T-helper 2 cell treated with Interferon-gamma antibody and Interleukin-4, amounts not matched to agents 100 ng/mL and 5 ng/mL, for 36 hours (primary cell): Measurements from ENCODE around the gene RMDN2. TPM values are rescaled to one million over a fixed set of nuclear protein-coding genes. Genes with fewer than 3 reads are reported as not detected.
"Not testable (repeated sequence)": the region's sequence is repeated elsewhere in the genome, so short reads cannot be mapped to it uniquely, and the experiment has no call there.

Source experiments
- intact Hi-C: fragments of 100-400 bp; cut with micrococcal nuclease; formaldehyde crosslinking; loops from one replicate; pipeline ENCODE4 v1.15.1; 2023
- total RNA-seq: library from RNA; stranded (reverse); gene quantifications from 2 replicates; pipeline ENCODE4 v1.2.3, GENCODE V29; 2022

Gene RMDN2
- total RNA-seq, 1 donor from 2014 or later: 1.1 TPM

DNA sequence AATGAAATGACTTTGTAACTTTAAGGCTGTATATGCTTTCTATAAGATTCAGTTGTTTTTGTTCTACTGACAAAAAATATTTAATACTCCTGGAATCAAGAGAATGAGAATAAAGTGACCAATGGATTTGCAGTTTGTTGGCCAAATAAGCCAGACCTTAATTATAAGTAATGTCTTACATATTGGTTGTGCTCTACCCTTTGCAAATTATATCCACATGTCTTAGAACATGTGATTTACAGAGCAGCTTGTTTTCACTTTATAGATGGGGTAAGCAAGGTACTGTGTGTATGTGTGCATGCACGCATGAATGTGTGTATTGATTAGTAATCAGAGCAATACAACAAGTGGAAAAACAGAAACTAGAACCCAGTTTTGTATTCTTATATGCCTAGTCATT, 59.1 kb downstream of the RMDN2 start:
- intact Hi-C loops: no loop called here

DNA sequence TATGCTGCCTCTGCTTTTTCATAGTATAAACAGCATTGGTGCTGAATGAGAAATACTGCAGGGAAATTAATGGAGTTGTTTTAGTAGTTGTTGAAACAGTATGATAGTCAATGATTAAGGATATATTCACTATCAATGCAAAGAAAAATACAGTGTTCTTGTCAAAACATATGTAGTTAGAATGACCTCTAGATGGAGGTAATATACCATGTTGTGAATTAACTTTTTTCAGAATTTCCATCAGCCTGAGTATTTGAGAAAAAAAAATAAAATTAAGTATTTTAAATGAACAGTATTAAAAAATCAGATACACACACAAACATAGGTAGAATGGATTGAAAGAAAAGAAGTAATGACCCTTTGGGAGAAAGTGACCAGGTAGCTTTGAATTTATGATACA, 59.5 kb downstream of the RMDN2 start:
- intact Hi-C loops: no loop called here

DNA sequence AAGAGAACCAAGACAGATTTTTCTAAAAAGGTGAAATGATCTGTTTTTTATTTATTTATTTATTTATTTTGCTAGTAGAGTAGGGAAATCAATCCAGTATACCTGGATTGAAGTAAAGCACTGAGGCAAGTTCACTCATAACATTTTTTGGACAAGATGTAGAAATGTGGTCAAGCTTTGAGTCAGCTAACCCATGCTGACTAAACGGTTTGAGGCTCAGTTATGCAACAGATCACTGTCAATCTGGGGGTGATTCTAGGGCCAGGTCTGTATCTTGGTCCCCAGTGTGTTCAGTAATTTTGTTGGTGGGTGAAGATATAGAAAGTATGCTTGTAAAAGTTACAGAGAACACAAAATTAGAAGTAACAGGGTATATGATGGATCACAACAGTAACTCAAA, 60.2 kb downstream of the RMDN2 start:
- intact Hi-C loops: no loop called here

DNA sequence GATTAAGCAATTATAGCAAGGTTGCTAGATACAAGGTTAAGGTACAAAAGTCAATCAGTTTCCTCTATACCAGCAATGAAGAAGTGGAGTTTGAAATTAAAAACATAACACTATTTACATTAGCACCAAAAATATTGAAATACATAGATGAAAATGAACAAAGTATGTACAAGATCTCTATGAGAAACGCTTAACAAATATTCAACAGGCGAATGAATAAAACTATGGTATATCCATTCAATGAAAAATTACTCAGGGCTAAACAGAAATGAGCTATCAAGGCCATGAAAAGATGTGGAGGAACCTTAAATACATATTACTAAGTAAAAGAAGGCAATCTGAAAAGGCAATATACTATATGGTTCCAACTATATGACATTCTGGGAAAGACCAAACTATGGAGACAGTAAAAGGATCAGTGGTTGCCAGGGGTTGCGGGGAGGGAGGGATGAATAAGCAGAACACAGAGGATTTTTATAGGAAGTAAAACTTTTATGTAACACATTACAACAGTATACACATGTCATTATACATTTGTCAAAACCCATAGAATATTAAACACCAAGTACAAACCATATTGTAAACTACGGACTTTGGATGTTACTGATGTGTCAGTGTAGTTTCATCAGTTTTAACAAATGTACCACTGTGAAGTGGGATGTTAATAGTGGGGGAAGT, 62.1 kb downstream of the RMDN2 start:
- intact Hi-C loops: no loop called here

DNA sequence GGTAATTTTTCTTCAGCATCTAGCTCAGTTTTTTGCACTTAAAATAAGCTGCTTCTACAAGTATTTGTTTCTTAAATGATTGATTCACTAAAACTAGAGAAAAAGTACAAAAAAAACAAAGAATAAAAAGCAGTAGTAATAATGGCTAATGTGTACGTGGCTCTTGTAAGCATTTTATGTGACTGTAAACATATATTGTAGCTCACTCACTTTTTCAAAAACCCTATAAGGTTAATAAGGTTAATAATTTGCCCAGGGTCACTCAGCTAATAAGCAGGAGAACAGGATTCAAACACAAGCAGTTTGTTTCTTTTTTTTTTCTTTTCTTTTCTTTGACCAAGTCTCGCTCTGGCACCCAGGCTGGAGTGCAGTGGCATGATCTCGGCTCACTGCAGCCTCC, 67.5 kb downstream of the RMDN2 start:
- intact Hi-C loops: no loop called here

DNA sequence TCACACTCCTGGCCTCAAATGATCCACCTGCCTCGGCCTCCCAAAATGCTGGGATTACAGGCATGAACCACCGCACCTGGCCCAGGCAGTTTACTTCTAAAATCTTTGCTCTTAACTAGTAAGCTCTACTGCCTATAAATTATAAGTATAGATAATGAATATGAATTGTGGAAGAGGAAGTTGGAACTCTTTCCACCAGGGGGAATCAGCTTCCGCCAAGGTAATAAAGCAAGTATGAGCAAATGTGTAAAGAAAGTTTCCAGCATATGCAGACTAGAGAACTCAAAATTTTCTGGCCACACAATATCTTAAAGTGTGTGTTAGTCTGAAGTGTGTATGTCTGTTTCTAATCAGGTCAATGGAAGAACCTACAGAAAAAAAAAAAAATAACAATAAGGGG, 68.1 kb downstream of the RMDN2 start:
- intact Hi-C loops: no loop called here

DNA sequence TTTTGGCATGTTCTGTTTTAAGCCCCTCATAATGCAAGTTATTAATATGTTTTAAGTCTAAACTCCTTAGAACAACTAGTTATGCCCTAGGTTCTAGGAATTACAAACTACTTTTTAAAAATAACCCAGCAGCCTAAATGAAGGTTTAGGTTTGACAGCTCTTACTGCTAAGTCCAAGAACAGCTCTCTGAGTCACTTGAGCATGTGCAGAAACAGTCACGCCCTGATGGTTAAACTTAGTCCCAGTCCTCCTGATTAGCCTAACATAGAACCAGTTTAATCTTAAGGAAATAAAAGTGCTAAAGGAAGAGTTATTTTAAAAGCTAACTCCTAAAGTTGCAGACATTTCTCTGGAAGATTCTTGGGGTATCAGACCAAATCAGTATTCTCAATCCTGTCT, 72.5 kb downstream of the RMDN2 start:
- intact Hi-C loops: no loop called here

DNA sequence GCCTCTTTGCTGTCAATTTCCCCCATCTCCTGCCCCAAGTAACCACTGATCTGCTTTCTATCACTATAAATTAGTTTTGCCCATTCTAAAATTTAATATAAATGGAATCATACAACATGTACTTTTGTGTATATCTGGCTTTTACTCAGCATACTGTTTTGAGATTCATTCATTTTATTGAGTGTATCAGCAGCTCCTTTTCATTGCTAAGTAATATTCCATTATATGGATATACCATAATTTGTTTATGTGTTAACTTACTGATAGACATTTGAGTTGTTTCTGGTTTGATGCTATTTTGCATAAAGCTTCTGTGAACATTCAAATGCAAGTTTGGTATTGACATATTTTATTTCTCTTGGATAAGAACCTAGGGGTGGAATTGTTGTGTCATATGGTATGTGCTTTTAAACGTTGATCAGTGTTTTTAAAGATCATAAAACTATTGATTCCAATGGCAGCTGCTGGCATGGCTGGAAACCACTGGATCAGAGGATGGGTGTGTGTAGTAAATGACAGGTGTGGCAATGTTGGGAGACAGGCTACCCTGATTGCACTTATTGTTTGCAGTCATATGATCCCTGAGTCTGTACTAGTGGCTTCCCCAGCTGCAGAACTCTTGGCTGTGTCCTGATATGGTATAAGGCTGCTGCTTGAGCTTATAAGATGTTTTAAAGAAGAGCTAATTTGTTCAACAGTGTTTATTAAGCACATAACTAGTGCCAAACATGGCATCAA, 75.6 kb downstream of the RMDN2 start:
- intact Hi-C loops: no loop called here

DNA sequence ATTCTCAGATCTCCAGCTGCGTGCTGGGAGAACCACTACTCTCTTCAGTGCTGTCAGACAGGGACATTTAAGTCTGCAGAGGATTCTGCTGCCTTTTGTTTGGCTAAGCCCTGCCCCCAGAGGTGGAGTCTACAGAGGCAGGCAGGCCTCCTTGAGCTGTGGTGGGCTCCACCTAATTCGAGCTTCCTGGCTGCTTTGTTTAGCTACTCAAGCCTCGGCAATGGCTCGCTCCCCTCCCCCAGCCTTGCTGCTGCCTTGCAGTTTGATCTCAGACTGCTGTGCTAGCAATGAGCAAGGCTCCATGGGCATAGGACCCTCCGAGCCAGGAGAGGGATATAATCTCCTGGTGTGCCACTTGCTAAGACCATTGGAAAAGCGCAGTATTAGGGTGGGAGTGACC, 85.1 kb downstream of the RMDN2 start:
- intact Hi-C loops: not testable (repeated sequence)

DNA sequence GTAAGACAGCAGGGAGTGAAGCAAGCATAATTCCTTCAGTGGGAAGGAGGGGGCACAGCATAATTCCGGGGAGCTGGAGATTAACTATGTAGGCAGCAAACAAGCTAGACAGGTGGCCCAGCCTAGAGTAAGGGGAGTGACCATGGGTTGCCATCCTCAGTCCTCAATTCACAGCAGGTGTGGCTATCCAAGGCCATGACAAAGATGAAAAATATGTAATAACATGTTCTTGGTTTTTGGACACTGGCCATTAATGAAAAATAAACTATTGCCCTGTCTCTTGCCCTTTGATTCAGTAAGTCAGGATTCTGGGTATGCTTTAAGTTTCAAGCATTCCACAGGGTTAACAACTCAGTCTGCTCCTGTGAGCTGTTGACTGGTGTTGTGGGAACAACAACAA, 85.9 kb downstream of the RMDN2 start:
- intact Hi-C loops: no loop called here

DNA sequence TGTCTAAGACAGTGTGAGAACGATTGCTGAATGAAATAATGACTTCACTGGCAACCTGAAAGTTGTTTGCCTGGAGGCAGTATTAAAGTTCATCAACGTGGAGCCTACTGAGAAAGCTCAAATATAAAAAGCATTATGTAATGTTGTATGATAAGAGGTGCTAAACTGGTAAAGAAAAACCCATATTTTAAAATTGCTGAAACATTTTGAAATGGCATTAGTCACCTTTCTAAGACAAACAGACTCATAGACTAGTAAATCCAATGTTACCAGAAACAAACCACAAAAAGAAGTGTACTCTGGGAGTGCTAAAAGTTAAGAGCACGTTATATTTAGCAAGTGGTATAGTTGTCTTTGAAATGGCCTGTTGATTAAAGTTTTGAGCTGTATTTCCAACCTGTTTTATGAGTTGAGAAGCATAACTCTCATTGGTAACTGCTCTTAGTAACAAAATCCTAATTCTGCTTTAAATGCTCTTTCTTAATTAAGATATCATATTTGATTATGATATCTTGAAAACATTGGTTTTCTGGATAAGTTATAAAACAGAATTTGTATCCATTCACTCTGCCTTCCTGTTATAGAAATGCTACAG, 88.2 kb downstream of the RMDN2 start:
- intact Hi-C loops: no loop called here

DNA sequence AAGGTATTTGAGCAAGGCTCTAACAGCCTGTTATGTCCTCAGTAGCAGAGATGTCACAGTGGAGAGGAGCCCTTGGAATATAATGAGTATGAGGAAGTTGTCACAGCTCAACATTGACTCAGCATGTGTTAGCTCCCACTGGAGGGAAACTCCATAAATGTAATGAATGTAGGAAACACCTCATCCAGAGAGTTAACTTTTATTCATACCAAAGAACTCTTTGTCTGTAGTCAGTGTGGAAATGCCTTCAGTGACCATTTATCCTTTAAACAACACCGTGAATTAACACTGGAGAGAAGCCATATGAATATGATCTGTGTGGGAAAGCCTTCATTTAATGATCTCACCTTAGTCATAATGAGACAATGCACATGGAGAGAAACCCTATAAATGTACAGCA, 91.1 kb downstream of the RMDN2 start:
- intact Hi-C loops: no loop called here

DNA sequence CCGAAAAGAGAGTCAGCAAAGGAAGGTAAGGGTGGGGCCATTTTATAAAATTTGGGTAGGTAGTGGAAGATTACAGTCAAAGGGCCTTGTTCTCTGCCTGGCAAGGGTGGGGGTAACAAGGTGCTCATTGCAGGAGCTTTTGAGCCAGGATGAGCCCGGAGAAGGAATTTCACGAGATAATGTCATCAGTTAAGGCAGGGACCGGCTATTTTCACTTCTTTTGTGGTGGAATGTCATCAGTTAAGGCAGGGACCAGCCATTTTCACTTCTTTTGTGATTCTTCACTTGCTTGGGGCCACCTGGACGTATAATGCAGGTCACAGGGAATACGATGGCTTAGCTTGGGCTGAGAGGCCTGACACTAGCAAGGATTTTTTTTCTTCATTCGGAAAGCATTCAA, 92.7 kb downstream of the RMDN2 start:
- intact Hi-C loops: no loop called here

DNA sequence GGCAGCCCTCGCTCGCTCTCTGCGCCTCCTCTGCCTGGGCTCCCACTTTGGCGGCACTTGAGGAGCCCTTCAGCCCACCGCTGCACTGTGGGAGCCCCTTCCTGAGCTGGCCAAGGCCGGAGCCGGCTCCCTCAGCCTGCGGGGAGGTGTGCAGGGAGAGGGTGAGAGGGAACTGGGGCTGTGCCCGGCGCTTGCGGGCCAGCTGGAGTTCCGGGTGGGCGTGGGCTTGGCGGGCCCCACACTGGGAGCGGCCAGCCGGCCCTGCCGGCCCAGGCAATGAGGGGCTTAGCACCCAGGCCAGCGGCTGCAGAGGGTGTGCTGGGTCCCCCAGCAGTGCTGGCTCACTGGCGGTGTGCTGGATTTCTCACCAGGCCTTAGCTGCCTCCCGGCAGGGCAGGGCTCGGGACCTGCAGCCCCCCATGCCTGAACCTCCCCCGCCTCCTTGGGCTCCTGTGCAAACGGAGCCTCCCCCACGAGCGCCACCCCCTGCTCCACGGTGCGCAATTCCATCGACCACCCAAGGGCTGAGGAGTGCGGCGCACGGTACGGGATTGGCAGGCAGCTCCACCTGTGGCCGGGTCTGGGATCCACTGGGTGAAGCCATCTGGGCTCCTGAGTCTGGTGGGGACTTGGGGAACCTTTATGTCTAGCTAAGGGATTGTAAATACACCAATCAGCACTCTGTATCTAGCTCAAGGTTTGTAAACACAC, 95.4 kb downstream of the RMDN2 start:
- intact Hi-C loops: not testable (repeated sequence)

DNA sequence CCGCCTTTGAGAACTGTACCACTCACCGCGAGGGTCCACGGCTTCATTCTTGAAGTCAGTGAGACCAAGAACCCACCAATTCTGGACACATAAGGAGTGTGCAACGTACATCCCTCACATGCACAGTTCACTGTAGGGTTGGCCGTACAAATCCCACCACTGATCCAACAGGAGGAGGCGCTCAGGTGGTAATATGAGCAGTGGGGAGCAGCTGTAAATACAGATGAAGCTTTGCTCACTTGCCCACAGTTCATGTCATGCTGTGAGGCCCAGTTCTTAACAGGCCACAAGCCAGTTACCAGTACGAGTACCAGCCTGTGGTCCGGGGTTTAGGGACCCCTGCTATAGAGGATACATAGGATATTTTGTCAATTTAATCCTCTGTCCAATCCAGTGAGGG, 96.5 kb downstream of the RMDN2 start:
- intact Hi-C loops: no loop called here

DNA sequence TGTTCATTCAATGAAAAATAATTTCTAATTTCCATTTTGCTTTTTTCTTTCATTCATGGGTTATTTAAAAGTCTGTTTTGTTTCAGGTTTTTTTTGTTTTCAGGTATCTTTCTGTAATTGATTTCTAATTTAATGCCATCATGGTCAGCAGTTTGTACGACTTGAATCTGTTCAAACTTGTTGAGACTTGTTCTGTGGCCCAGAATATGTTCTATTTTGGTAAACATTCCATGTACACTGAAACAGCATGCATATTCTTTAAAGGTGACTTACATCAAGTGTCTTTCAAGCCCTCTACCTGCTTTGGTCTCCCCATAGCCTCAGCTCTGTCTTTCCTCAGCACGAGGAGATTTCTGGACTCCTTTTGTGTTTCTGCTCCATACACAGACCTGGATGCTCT, 101.8 kb downstream of the RMDN2 start:
- intact Hi-C loops: no loop called here

DNA sequence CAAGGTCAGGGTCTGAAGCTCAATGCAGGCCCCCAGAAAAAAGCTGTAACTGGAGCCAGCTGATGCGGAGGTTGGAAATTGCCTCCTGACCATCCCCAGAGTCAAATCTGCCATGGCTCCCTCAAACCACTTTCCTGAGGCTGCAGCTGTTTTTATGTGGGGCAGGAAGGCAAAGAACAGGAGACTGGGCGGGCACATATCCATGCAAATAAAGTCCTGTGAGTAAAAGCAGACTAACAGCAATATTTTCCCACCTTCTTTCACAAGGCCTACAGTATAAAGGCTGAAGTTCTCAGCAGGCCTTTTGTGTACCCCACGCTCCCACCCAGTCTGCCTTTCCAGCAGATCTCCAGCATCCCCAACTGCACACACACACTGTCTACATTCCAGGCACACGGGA, 103.7 kb downstream of the RMDN2 start:
- intact Hi-C loops: no loop called here

DNA sequence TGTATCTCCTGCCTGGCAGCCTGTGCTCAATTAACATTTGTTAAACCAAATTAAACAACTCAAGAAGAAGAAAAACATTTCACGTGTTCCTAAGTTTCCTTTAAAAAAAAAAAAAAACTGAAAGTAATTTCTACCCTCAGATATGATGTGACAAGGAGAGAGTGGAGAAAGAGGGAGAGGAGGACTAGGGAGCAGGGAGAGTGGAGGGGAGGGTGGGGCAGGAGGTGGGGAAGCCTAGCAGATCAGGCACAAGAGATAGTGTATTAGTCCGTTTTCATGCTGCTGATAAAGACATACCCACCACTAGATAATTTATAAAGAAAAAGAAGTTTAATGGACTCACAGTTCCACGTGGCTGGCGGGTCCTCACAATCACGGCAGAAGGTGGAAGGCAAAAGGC, 104.4 kb downstream of the RMDN2 start:
- intact Hi-C loops: no loop called here

DNA sequence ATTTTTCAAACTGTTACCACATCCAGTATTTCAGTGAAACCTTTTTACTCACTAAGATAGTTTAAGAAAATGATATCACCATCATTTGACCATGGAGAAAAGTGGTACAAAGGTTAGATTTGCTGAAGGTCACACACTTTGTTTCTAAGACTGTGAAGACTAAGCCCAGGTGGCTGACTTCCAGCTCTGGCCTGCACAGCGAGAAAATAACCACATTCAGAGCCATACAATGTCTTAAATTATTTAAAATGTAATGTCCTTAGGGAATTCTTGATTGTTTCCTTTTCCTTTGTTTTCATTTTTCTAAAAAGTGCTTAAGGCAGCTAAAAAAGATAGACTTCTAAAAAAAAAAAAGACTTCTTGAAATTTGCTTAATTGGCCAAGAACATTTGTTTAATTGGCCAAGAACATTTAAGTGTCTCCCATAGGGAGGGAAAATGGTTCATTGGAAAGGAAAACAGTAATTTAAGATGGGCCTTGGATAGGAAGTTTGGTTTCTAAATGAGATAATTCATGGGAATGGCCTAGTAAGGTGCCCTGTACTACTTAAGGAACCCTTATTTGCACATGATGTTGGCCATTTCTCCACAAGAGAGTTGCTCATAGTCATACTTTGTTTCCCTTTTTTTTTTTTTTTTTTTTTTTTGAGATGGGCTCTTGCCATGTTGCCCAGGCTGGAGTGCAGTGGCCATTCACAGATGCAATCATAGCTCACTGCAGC, 105.7 kb downstream of the RMDN2 start:
- intact Hi-C loops: no loop called here

DNA sequence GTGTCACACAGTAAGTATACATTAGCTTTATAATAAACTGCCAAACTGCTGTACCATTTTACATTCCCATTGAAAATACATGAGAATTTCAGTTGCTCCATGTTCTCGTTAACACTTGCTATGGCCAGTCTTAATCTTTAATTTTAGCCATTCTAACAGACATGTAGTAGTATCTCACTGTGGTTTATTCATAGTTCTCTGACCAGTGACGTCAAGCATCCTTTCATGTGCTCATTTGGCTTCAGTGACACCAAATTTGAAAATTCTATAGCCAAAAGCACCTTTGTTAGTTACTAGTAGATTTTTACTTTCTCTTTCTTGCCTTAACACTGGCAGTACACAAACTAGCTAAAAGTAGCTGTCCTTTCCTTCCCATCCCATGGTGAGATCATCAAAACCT, 107.9 kb downstream of the RMDN2 start:
- intact Hi-C loops: no loop called here

DNA sequence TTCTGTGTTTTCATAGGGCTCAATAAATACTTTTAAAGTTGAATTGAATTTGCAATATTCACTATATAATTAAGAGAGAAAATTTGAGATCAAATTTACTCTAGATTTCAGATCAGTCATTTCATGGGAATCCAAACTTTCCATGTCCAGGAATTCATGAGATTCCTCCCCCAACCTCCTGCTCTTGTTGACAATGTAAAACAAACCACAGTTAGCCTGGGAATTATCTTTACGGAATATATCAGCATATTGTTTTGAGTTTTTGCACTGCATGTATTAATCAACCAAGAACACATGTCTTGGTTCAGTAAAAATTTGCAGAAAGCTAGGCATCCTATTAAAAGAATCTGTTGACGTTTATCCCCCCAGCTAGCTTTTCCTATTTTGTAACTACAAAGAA, 108.6 kb downstream of the RMDN2 start:
- intact Hi-C loops: no loop called here

DNA sequence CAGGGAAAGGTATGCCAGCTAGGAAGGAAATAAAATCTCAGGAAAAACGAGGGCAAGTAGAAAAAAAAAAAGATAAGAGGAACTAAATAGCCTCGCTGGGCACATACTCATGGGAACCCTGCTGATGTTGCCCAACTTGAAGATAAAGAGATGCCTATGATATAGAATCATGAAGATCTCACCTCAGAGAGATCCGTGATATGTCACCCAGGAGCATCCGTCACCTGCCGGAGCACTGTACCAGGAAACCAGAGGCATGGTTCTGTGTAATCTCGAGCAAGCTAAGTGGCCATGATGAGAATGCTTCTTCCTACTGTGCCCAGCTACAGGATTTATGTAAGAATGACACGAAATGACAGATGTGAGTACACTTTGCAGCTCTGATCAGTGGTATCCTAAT, 110.9 kb downstream of the RMDN2 start:
- intact Hi-C loops: no loop called here
